ENCODE measurements around the gene DOCK10.

Gene DOCK10

DNA sequence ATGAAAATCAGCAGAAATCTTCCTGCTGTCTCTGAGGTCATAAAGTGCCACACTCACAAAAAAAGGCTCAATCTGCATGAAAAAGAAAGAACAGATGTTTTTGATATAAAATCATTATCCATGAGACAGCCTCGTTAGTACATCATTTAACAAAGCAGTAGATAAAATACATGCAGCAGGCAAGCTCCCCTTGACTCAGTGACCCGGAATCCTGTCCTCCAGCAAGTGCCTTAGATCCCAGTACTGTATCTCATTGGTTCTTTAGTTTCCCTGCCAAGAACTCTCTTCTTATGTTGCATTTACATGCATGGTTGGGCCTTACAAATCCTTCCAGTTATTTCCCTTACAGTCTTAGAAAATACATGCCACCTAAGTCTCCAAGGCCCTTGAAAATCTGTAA, 177.3 kb downstream of the DOCK10 start:
- Histone ChIP-seq H4K20me1 (ENCODE audit: insufficient read depth, low read length) (no peaks in the 10 kb centered on the region), H3K9me3 (ENCODE audit: insufficient read depth, low read length, severe bottlenecking) (no peaks in the 10 kb centered on the region), H3K27me3 (ENCODE audit: insufficient read depth, low read length, poor library complexity) (no peaks in the 10 kb centered on the region), H3K36me3 (ENCODE audit: insufficient read depth, low read length) (peaks cover 57% of the 10 kb centered on the region), H3K4me2 (ENCODE audit: insufficient read depth, low read length) (no peak overlapping the region), H2AFZ (ENCODE audit: low read depth, low read length) (no peak overlapping the region), H3K9ac (ENCODE audit: low read depth, low read length) (no peak overlapping the region), H3K4me3 (ENCODE audit: low read depth in 1 of 2, low read length in 2 of 2) (no peak overlapping the region), H3K4me1 (ENCODE audit: insufficient read depth, low read length) (no peaks in the 10 kb centered on the region), H3K79me2 (ENCODE audit: insufficient read depth, low read length) (no peaks in the 10 kb centered on the region), H3K27ac (ENCODE audit: low read length) (no peak overlapping the region)
- ATAC-seq (ENCODE audit: insufficient read depth, low read depth) (no peak), DNase-seq (no peak)
- TF ChIP-seq EZH2 (IDR thresholded peaks at IDR 0.05; ENCODE audit: borderline replicate concordance, low read depth, low read length, severe bottlenecking) (no peak), CTCF (IDR thresholded peaks at IDR 0.05; ENCODE audit: borderline replicate concordance, extremely low read depth, low read length, poor library complexity, severe bottlenecking) (no peak)

- no peak for TF ChIP-seq CTCF (IDR thresholded peaks at IDR 0.05; ENCODE audit: borderline replicate concordance, extremely low read depth, low read length, poor library complexity, severe bottlenecking)
- TF ChIP-seq EZH2 (IDR thresholded peaks at IDR 0.05; ENCODE audit: borderline replicate concordance, low read depth, low read length, severe bottlenecking) = no peak
- H3K79me2 ChIP-seq (ENCODE audit: insufficient read depth, low read length) = no peaks in the 10 kb centered on the region
- no peak overlapping the region for H3K27ac ChIP-seq (ENCODE audit: low read length)
- ATAC-seq (ENCODE audit: insufficient read depth, low read depth) = no peak
- no peak overlapping the region for H3K9ac ChIP-seq (ENCODE audit: low read depth, low read length)
- no peak for DNase-seq
- H3K4me3 ChIP-seq (ENCODE audit: low read depth in 1 of 2, low read length in 2 of 2) = no peak overlapping the region
- no peak overlapping the region for H2AFZ ChIP-seq (ENCODE audit: low read depth, low read length)
- H3K4me2 ChIP-seq (ENCODE audit: insufficient read depth, low read length) = no peak overlapping the region
- no peaks in the 10 kb centered on the region for H3K9me3 ChIP-seq (ENCODE audit: insufficient read depth, low read length, severe bottlenecking)
- H4K20me1 ChIP-seq (ENCODE audit: insufficient read depth, low read length) = no peaks in the 10 kb centered on the region
- no peaks in the 10 kb centered on the region for H3K4me1 ChIP-seq (ENCODE audit: insufficient read depth, low read length)
- H3K36me3 ChIP-seq (ENCODE audit: insufficient read depth, low read length) = peaks cover 64% of the 10 kb centered on the region
- H3K27me3 ChIP-seq (ENCODE audit: insufficient read depth, low read length, poor library complexity) = no peaks in the 10 kb centered on the region
Measured at GRCh38 chr2:224861266-224861665, 181.0 kb downstream of the DOCK10 start.

DNA sequence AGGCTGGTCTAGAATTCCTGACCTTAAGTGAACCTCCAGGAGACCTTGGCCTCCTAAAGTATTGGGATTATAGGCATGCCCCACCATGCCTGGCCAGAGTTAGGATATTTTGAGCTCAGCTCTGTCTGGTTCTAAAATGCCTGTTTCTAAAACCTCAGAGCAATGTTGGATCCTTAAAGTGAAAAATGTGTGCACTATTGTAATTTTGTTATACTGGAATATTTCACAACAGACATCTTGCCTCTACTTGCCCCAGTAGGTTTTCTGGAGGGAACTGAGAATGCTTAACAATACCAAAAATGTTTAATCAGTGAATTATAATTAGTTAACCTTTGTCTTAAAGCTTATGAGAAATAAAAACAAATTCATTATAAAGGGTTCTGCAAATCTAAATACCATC, 181.5 kb downstream of the DOCK10 start:
- Histone ChIP-seq H3K4me1 (ENCODE audit: insufficient read depth, low read length) (no peaks in the 10 kb centered on the region), H3K4me3 (ENCODE audit: low read depth in 1 of 2, low read length in 2 of 2) (no peak overlapping the region), H3K27ac (ENCODE audit: low read length) (no peak overlapping the region), H3K36me3 (ENCODE audit: insufficient read depth, low read length) (peaks cover 67% of the 10 kb centered on the region), H2AFZ (ENCODE audit: low read depth, low read length) (no peak overlapping the region), H4K20me1 (ENCODE audit: insufficient read depth, low read length) (no peaks in the 10 kb centered on the region), H3K79me2 (ENCODE audit: insufficient read depth, low read length) (no peaks in the 10 kb centered on the region), H3K9me3 (ENCODE audit: insufficient read depth, low read length, severe bottlenecking) (no peaks in the 10 kb centered on the region), H3K4me2 (ENCODE audit: insufficient read depth, low read length) (no peak overlapping the region), H3K9ac (ENCODE audit: low read depth, low read length) (no peak overlapping the region), H3K27me3 (ENCODE audit: insufficient read depth, low read length, poor library complexity) (no peaks in the 10 kb centered on the region)
- TF ChIP-seq CTCF (IDR thresholded peaks at IDR 0.05; ENCODE audit: borderline replicate concordance, extremely low read depth, low read length, poor library complexity, severe bottlenecking) (no peak), EZH2 (IDR thresholded peaks at IDR 0.05; ENCODE audit: borderline replicate concordance, low read depth, low read length, severe bottlenecking) (no peak)
- no peak for ATAC-seq (ENCODE audit: insufficient read depth, low read depth)
- no peak for DNase-seq

- H3K9me3 ChIP-seq (ENCODE audit: insufficient read depth, low read length, severe bottlenecking) = no peaks in the 10 kb centered on the region
- no peak overlapping the region for H3K4me3 ChIP-seq (ENCODE audit: low read depth in 1 of 2, low read length in 2 of 2)
- no peaks in the 10 kb centered on the region for H4K20me1 ChIP-seq (ENCODE audit: insufficient read depth, low read length)
- ATAC-seq (ENCODE audit: insufficient read depth, low read depth) = no peak
- no peak overlapping the region for H3K9ac ChIP-seq (ENCODE audit: low read depth, low read length)
- no peak overlapping the region for H2AFZ ChIP-seq (ENCODE audit: low read depth, low read length)
- H3K36me3 ChIP-seq (ENCODE audit: insufficient read depth, low read length) = peaks cover 68% of the 10 kb centered on the region
- TF ChIP-seq EZH2 (IDR thresholded peaks at IDR 0.05; ENCODE audit: borderline replicate concordance, low read depth, low read length, severe bottlenecking) (no peak), CTCF (IDR thresholded peaks at IDR 0.05; ENCODE audit: borderline replicate concordance, extremely low read depth, low read length, poor library complexity, severe bottlenecking) (no peak)
- no peak overlapping the region for H3K4me2 ChIP-seq (ENCODE audit: insufficient read depth, low read length)
- H3K27me3 ChIP-seq (ENCODE audit: insufficient read depth, low read length, poor library complexity) = no peaks in the 10 kb centered on the region
- H3K79me2 ChIP-seq (ENCODE audit: insufficient read depth, low read length) = no peaks in the 10 kb centered on the region
- no peaks in the 10 kb centered on the region for H3K4me1 ChIP-seq (ENCODE audit: insufficient read depth, low read length)
- DNase-seq = no peak
- H3K27ac ChIP-seq (ENCODE audit: low read length) = no peak overlapping the region
Measured at GRCh38 chr2:224851811-224852210, 190.5 kb downstream of the DOCK10 start.

All from DND-41 (cell line).